Lower lobe of right lung (tissue), 2 donors: ENCODE data around the gene PLEKHG3. TPM values are rescaled to one million over a fixed set of nuclear protein-coding genes. Genes with fewer than 3 reads are reported as not detected.

ENCODE experiments used
- ATAC-seq, 2 donors: fragments of 200-7000 bp; cut with Tn5 transposase; one replicate each; pipeline ENCODE4 v1.9.1; 2020 to 2022; ENCODE audit warnings: mild to moderate bottlenecking in 2 of 2, moderate library complexity in 2 of 2
- DNase-seq: peaks from one replicate; pipeline ENCODE4 v3.0.0-alpha.2; 2020
- H3K27ac ChIP-seq: fragments of 200-600 bp; one replicate; pipeline ENCODE4 v1.8.0; 2022
- H3K27me3 ChIP-seq: fragments of 200-600 bp; one replicate; pipeline ENCODE4 v1.8.0; 2022; ENCODE audit warnings: low read depth
- H3K36me3 ChIP-seq: fragments of 200-600 bp; one replicate; pipeline ENCODE4 v1.8.0; 2022; ENCODE audit warnings: mild to moderate bottlenecking
- H3K4me1 ChIP-seq: fragments of 200-600 bp; one replicate; pipeline ENCODE4 v1.8.0; 2022
- H3K4me3 ChIP-seq: fragments of 200-600 bp; one replicate; pipeline ENCODE4 v1.8.0; 2022; ENCODE audit warnings: mild to moderate bottlenecking
- H3K9me3 ChIP-seq: fragments of 200-600 bp; one replicate; pipeline ENCODE4 v1.8.0; 2022
- CTCF ChIP-seq: fragments of 200-600 bp; IDR thresholded peaks from one replicate; pipeline ENCODE4 v1.8.0; 2022; ENCODE audit warnings: antibody characterized with exemption, mild to moderate bottlenecking
- intact Hi-C: fragments of 100-400 bp; cut with DNase I; formaldehyde crosslinking; loops from one replicate; pipeline ENCODE4 v1.11.0; 2022
- microRNA-seq: library from miRNA; unstranded; fragments of <30 nt; microRNA quantifications from one replicate; pipeline ENCODE4 v1.2.0, GENCODE V29; 2020; ENCODE audit warnings: borderline number of aligned reads
- total RNA-seq: library from RNA; stranded (reverse); fragmentation: NEBNext Ultra II Directional; extraction: Animal tissue kit (Norgen Biotek cat#: 25700); gene quantifications from one replicate; pipeline ENCODE4 v1.2.1, GENCODE V29; 2021
- donor health status: DM: no; HTN: yes; CAD: no; lungs with severe emphysema.

The PLEKHG3 gene
- total RNA-seq, 1 donor from 2014 or later = 33.1 TPM

- no peaks in the 10 kb centered on the region for H3K9me3 ChIP-seq
- H3K27me3 ChIP-seq = no peaks in the 10 kb centered on the region
- H3K4me1 ChIP-seq = no peaks in the 10 kb centered on the region
- intact Hi-C loops = no loop called here
- ATAC-seq (no peak), DNase-seq (no peak)
- H3K36me3 ChIP-seq = no peaks in the 10 kb centered on the region
- no peak for TF ChIP-seq CTCF
- no peak overlapping the region for H3K4me3 ChIP-seq
- no peak overlapping the region for H3K27ac ChIP-seq
Observed at GRCh38 chr14:64792871-64793560, 88.8 kb downstream of the PLEKHG3 start.

GRCh38 chr14:64795211-64795610 lies 91.0 kb downstream of the PLEKHG3 start:
- Histone ChIP-seq H3K4me3 (no peak overlapping the region), H3K36me3 (no peaks in the 10 kb centered on the region), H3K4me1 (no peaks in the 10 kb centered on the region), H3K27ac (no peak overlapping the region), H3K9me3 (no peaks in the 10 kb centered on the region), H3K27me3 (no peaks in the 10 kb centered on the region)
- intact Hi-C loops = no loop called here
- no peak for ATAC-seq
- no peak for TF ChIP-seq CTCF
- DNase-seq = no peak

- Histone ChIP-seq H3K9me3 (no peaks in the 10 kb centered on the region), H3K4me3 (no peak overlapping the region), H3K27me3 (no peaks in the 10 kb centered on the region), H3K36me3 (no peaks in the 10 kb centered on the region), H3K27ac (no peak overlapping the region), H3K4me1 (no peaks in the 10 kb centered on the region)
- DNase-seq (no peak), ATAC-seq (no peak)
- no peak for TF ChIP-seq CTCF
- intact Hi-C loops = no loop called here
Observed at GRCh38 chr14:64795921-64796320, 91.7 kb downstream of the PLEKHG3 start.

GRCh38 chr14:64796369-64796768 lies 92.1 kb downstream of the PLEKHG3 start:
- ATAC-seq = no peak
- H3K4me3 ChIP-seq = no peak overlapping the region
- no peaks in the 10 kb centered on the region for H3K27me3 ChIP-seq
- no peak for TF ChIP-seq CTCF
- H3K9me3 ChIP-seq = no peaks in the 10 kb centered on the region
- H3K36me3 ChIP-seq = no peaks in the 10 kb centered on the region
- H3K4me1 ChIP-seq = no peaks in the 10 kb centered on the region
- intact Hi-C loops = no loop called here
- DNase-seq = no peak
- no peak overlapping the region for H3K27ac ChIP-seq

- Histone ChIP-seq H3K27ac (no peak overlapping the region), H3K27me3 (no peaks in the 10 kb centered on the region), H3K36me3 (no peaks in the 10 kb centered on the region), H3K9me3 (no peaks in the 10 kb centered on the region), H3K4me1 (no peaks in the 10 kb centered on the region), H3K4me3 (no peak overlapping the region)
- intact Hi-C loops = no loop called here
- DNase-seq = no peak
- TF ChIP-seq CTCF = no peak
- ATAC-seq = no peak
Observed at GRCh38 chr14:64799555-64799954, 95.3 kb downstream of the PLEKHG3 start.

Small RNA genes lying within 50 kb of the gene (microRNA-seq; reads per million reads assigned to microRNA genes)
- gene MIR7855 = not detected

Other genes starting within 250 kb of the PLEKHG3 start
- gene AKAP5, start 238.9 kb upstream of the PLEKHG3 start, total RNA-seq = 4.8 TPM
- 14.9 TPM for gene ZBTB25, start 200.6 kb upstream of the PLEKHG3 start, total RNA-seq
- gene ZBTB1, start 199.7 kb upstream of the PLEKHG3 start, total RNA-seq = 46.1 TPM
- 11.4 TPM for gene HSPA2, start 163.7 kb upstream of the PLEKHG3 start, total RNA-seq
- 0.97 TPM for gene PPP1R36, start 154.5 kb upstream of the PLEKHG3 start, total RNA-seq
- gene SPTB, start 175.5 kb downstream of the PLEKHG3 start, total RNA-seq = 2.5 TPM
- 72.6 TPM for gene CHURC1, start 210.0 kb downstream of the PLEKHG3 start, total RNA-seq
- gene GPX2, start 238.3 kb downstream of the PLEKHG3 start, total RNA-seq = not detected